ENCODE data around the gene BCLAF1.

GRCh38 chr6:136324686-136325380 lies 35.2 kb upstream of the BCLAF1 start:
- TF ChIP-seq CTCF (IDR thresholded peaks at IDR 0.05; ENCODE audit: extremely low read depth in 1 of 2, insufficient read depth in 1 of 2, low read depth in 1 of 2, low read length in 2 of 2) (no peak), POLR2AphosphoS5 (IDR thresholded peaks at IDR 0.05; ENCODE audit: insufficient read depth, low read depth, low read length) (no peak)

Measured in endothelial cell of umbilical vein (primary cell).